GM12878 (cell line): Measurements from ENCODE around the gene CDC27. TPM values are rescaled to one million over a fixed set of nuclear protein-coding genes. Genes with fewer than 3 reads are reported as not detected.

Experiments used
- CEBPZ ChIP-seq: fragments of 150-350 bp; IDR thresholded peaks from 2 replicates; pipeline ENCODE4 v1.6.1; 2016; ENCODE audit warnings: low read depth, low read length
- CHD4 ChIP-seq: fragments of 200-600 bp; sonication (generic); IDR thresholded peaks from 2 replicates; pipeline ENCODE4 v1.6.1; 2016; ENCODE audit warnings: mild to moderate bottlenecking
- FOXM1 ChIP-seq: IDR thresholded peaks from 2 replicates; pipeline ENCODE4 v1.6.1; 2012; ENCODE audit warnings: low read depth, mild to moderate bottlenecking, inconsistent platforms, low read length, moderate library complexity
- HDAC2 ChIP-seq: fragments of 200-600 bp; sonication (generic); IDR thresholded peaks from 2 replicates; pipeline ENCODE4 v1.6.1; 2017
- PKNOX1 ChIP-seq: fragments of 450-650 bp; IDR thresholded peaks from 2 replicates; pipeline ENCODE4 v1.6.1; 2016; ENCODE audit warnings: mild to moderate bottlenecking
- RCOR1 ChIP-seq: conservative IDR thresholded peaks from 2 replicates; pipeline ENCODE4 v1.6.1; 2012; ENCODE audit warnings: low read depth, low read length, improper control_type of control experiment
- SMARCA5 ChIP-seq: fragments of 450-650 bp; IDR thresholded peaks from 2 replicates; pipeline ENCODE4 v1.6.1; 2017; ENCODE audit warnings: mild to moderate bottlenecking
- USF2 ChIP-seq: IDR thresholded peaks from 2 replicates; pipeline ENCODE4 v1.6.1; 2011; ENCODE audit warnings: low read depth, low read length, improper control_type of control experiment, borderline replicate concordance
- ZBTB40 ChIP-seq: fragments of 450-650 bp; IDR thresholded peaks from 2 replicates; pipeline ENCODE4 v1.6.1; 2016; ENCODE audit warnings: mild to moderate bottlenecking, moderate library complexity, borderline replicate concordance
- polyA plus RNA-seq, 11 experiments: library from polyadenylated mRNA; depleted of rRNA in 4 of 11; unstranded in 6 of 11; stranded (reverse) in 5 of 11; fragments of >200 nt; fragmentation: Nextera tagmentation in 4 of 11; fragmentation: Illumina TruSeq in 1 of 11; extraction: Ambion mirVana in 4 of 11; extraction: Trizol in 1 of 11; gene quantifications; 1 replicate in 1 of 11; 2 replicates in 10 of 11; pipeline versions ENCODE4 v1.2.1 to v1.2.3, GENCODE V29; 2011 to 2016; ENCODE audit warnings: inconsistent platforms in 2 of 11, missing spikeins in 2 of 11, low read depth in 1 of 11
- total RNA-seq, 4 experiments: library from RNA; depleted of rRNA in 3 of 4; stranded (reverse); fragments of >200 nt in 3 of 4; fragmentation: Illumina TruSeq in 1 of 4; extraction: Trizol in 1 of 4; gene quantifications; 2 replicates each; pipeline versions ENCODE4 v1.2.1 to v1.2.3, GENCODE V29; 2013 to 2021

CDC27 gene
- total and polyA plus RNA-seq, 10 of the 15 experiments (the other 5 are each of a cell fraction or from before 2014, with no cell fraction given), result 23.2 to 138 (median 97.8) TPM

- TF ChIP-seq CEBPZ (no peak), HDAC2 (no peak), FOXM1 (no peak), ZBTB40 (no peak), CHD4 (no peak), SMARCA5 (no peak), USF2 (no peak), PKNOX1 (no peak), RCOR1 (no peak)
Measured at GRCh38 chr17:47223460-47223859, 34.4 kb upstream of the CDC27 start (continued).
